H9 (cell line): ENCODE data around the gene KCNAB3. TPM values are rescaled to one million over a fixed set of nuclear protein-coding genes. Genes with fewer than 3 reads are reported as not detected.

ENCODE experiments used
- DNase-seq: peaks from one replicate; pipeline ENCODE4 v3.0.0-alpha.2; 2017
- H2AFZ ChIP-seq: one replicate; pipeline ENCODE4 v1.6.1; 2013; ENCODE audit warnings: mild to moderate bottlenecking, low read length, control low read depth, moderate library complexity
- H2AK5ac ChIP-seq: 2 replicates; pipeline ENCODE4 v1.6.1; 2013; ENCODE audit warnings: low read length, control low read depth, mixed read lengths; ENCODE audit not compliant: insufficient read length
- H2BK120ac ChIP-seq: one replicate; pipeline ENCODE4 v1.6.1; 2013; ENCODE audit warnings: low read depth, mild to moderate bottlenecking, low read length, control low read depth, inconsistent platforms; ENCODE audit not compliant: poor library complexity, severe bottlenecking
- H2BK12ac ChIP-seq: 2 replicates; pipeline ENCODE4 v1.6.1; 2013; ENCODE audit warnings: low read length, control low read depth, mixed read lengths, low read depth; ENCODE audit not compliant: insufficient read length
- H2BK15ac ChIP-seq: 2 replicates; pipeline ENCODE4 v1.6.1; 2013; ENCODE audit warnings: low read depth, low read length, control low read depth
- H2BK20ac ChIP-seq: one replicate; pipeline ENCODE4 v1.6.1; 2013; ENCODE audit warnings: low read depth, mild to moderate bottlenecking, low read length, control low read depth, inconsistent platforms; ENCODE audit not compliant: poor library complexity, severe bottlenecking
- H2BK5ac ChIP-seq: 2 replicates; pipeline ENCODE4 v1.6.1; 2013; ENCODE audit warnings: low read length, control low read depth, mixed read lengths; ENCODE audit not compliant: insufficient read length
- H3K14ac ChIP-seq: 2 replicates; pipeline ENCODE4 v1.6.1; 2013; ENCODE audit warnings: low read length, control low read depth; ENCODE audit not compliant: insufficient read depth
- H3K18ac ChIP-seq: 2 replicates; pipeline ENCODE4 v1.6.1; 2013; ENCODE audit warnings: low read depth, mild to moderate bottlenecking, mixed read lengths, low read length, control low read depth; ENCODE audit not compliant: insufficient read length
- H3K23ac ChIP-seq: 2 replicates; pipeline ENCODE4 v1.6.1; 2013; ENCODE audit warnings: low read length, control low read depth, mixed read lengths, low read depth; ENCODE audit not compliant: insufficient read length
- H3K23me2 ChIP-seq: 2 replicates; pipeline ENCODE4 v1.6.1; 2013; ENCODE audit warnings: low read depth, mild to moderate bottlenecking, mixed read lengths, low read length, control low read depth; ENCODE audit not compliant: insufficient read length, poor library complexity, severe bottlenecking
- H3K27ac ChIP-seq: 2 replicates; pipeline ENCODE4 v1.5.1; 2013; ENCODE audit warnings: low read length, control low read depth, mixed read lengths, low read depth; ENCODE audit not compliant: insufficient read length
- H3K27me3 ChIP-seq: 2 replicates; pipeline ENCODE4 v1.6.1; 2013; ENCODE audit warnings: low read length, control low read depth, inconsistent platforms; ENCODE audit not compliant: insufficient read depth
- H3K4ac ChIP-seq: 2 replicates; pipeline ENCODE4 v1.6.1; 2013; ENCODE audit warnings: low read depth, mild to moderate bottlenecking, control low read depth, inconsistent platforms, low read length, moderate library complexity
- H3K4me1 ChIP-seq: 2 replicates; pipeline ENCODE4 v1.6.1; 2013; ENCODE audit warnings: low read length, control low read depth, inconsistent platforms; ENCODE audit not compliant: insufficient read depth
- H3K4me2 ChIP-seq: 2 replicates; pipeline ENCODE4 v1.6.1; 2013; ENCODE audit warnings: low read length, control low read depth, mixed read lengths; ENCODE audit not compliant: insufficient read length, insufficient read depth
- H3K56ac ChIP-seq: 2 replicates; pipeline ENCODE4 v1.6.1; 2013; ENCODE audit warnings: low read depth, mild to moderate bottlenecking, mixed read lengths, low read length, control low read depth; ENCODE audit not compliant: insufficient read length
- H3K79me1 ChIP-seq: 2 replicates; pipeline ENCODE4 v1.6.1; 2013; ENCODE audit warnings: low read depth, mild to moderate bottlenecking, moderate library complexity, low read length, control low read depth, inconsistent platforms; ENCODE audit not compliant: insufficient read depth, poor library complexity, severe bottlenecking
- H3K79me2 ChIP-seq: 2 replicates; pipeline ENCODE4 v1.6.1; 2013; ENCODE audit warnings: low read length, control low read depth, inconsistent platforms; ENCODE audit not compliant: insufficient read depth
- H3K9ac ChIP-seq: 2 replicates; pipeline ENCODE4 v1.6.1; 2013; ENCODE audit warnings: low read length, control low read depth, mixed read lengths; ENCODE audit not compliant: insufficient read length; ENCODE audit errors: extremely low read depth
- H3K9me3 ChIP-seq: one replicate; pipeline ENCODE4 v1.6.1; 2013; ENCODE audit warnings: low read depth, low read length, inconsistent platforms; ENCODE audit not compliant: control insufficient read depth
- H3T11ph ChIP-seq: one replicate; pipeline ENCODE4 v1.6.1; 2013; ENCODE audit warnings: mild to moderate bottlenecking, low read length, control low read depth, inconsistent platforms
- H4K20me1 ChIP-seq: one replicate; pipeline ENCODE4 v1.6.1; 2013; ENCODE audit not compliant: control insufficient read depth, insufficient read length, insufficient read depth
- H4K5ac ChIP-seq: 2 replicates; pipeline ENCODE4 v1.6.1; 2013; ENCODE audit warnings: low read depth, mild to moderate bottlenecking, mixed read lengths, low read length, control low read depth; ENCODE audit not compliant: insufficient read length
- H4K8ac ChIP-seq: replicated peaks from 2 replicates; pipeline ENCODE4 v1.6.1; 2013; ENCODE audit warnings: low read length, control low read depth, mixed read lengths, low read depth; ENCODE audit not compliant: insufficient read length
- H4K91ac ChIP-seq: 2 replicates; pipeline ENCODE4 v1.6.1; 2013; ENCODE audit warnings: low read depth, mild to moderate bottlenecking, moderate library complexity, mixed read lengths, low read length, control low read depth; ENCODE audit not compliant: insufficient read length
- H3K27ac Mint-ChIP-seq, 3 experiments: 2 replicates in 2 of 3; 3 replicates in 1 of 3; pipeline ENCODE4 v1.8.0; 2020 to 2021; ENCODE audit warnings: mixed read lengths in 3 of 3, mild to moderate bottlenecking in 1 of 3, moderate library complexity in 1 of 3
- H3K27me3 Mint-ChIP-seq: 2 replicates; pipeline ENCODE4 v1.8.0; 2021; ENCODE audit warnings: low read depth, mild to moderate bottlenecking, moderate library complexity, mixed read lengths
- H3K36me3 Mint-ChIP-seq, 3 experiments: 2 replicates in 2 of 3; 3 replicates in 1 of 3; pipeline ENCODE4 v1.8.0; 2020 to 2021; ENCODE audit warnings: low read depth in 3 of 3, mixed read lengths in 3 of 3; ENCODE audit not compliant: insufficient read depth in 1 of 3
- H3K4me1 Mint-ChIP-seq, 2 experiments: 2 replicates each; pipeline ENCODE4 v1.8.0; 2020; ENCODE audit warnings: mixed read lengths in 2 of 2
- H3K4me3 Mint-ChIP-seq, 2 experiments: 2 replicates in 1 of 2; 3 replicates in 1 of 2; pipeline ENCODE4 v1.8.0; 2020 to 2021; ENCODE audit warnings: mild to moderate bottlenecking in 2 of 2, mixed read lengths in 2 of 2, moderate library complexity in 1 of 2
- H3K9me3 Mint-ChIP-seq, 2 experiments: 2 replicates in 1 of 2; 3 replicates in 1 of 2; pipeline ENCODE4 v1.8.0; 2020; ENCODE audit warnings: mild to moderate bottlenecking in 2 of 2, mixed read lengths in 2 of 2, moderate library complexity in 1 of 2
- CTCF ChIP-seq: fragments of 200-600 bp; sonication (generic); conservative IDR thresholded peaks from 3 replicates; pipeline ENCODE4 v1.8.0; 2021; ENCODE audit warnings: antibody characterized with exemption, mild to moderate bottlenecking
- WGBS: extraction: QIAGEN DNeasy Blood & Tissue Kit; methylation state at CpG from one replicate; pipeline ENCODE4 v1.1.7; 2013; ENCODE audit warnings: missing lambda C conversion rate, low lambda C conversion rate, mixed read lengths; ENCODE audit not compliant: insufficient read length; ENCODE audit errors: extremely low coverage; 5-methylcytosine and 5-hydroxymethylcytosine counted together
- total RNA-seq: library from RNA; stranded (reverse); gene quantifications from 2 replicates; pipeline ENCODE4 v1.2.1, GENCODE V29; 2021

Gene KCNAB3
- total RNA-seq, 1 experiment from 2014 or later: 6.4 TPM

GRCh38 chr17:7940743-7941142 is 11.1 kb upstream of the KCNAB3 start:
- H2BK20ac ChIP-seq: no peak overlapping the region
- Mint-ChIP-seq H3K9me3 (no peaks in the 10 kb centered on the region), H3K27ac (no peak overlapping the region), H3K4me3 (no peak overlapping the region), H3K27me3 (no peaks in the 10 kb centered on the region), H3K4me1 (no peaks in the 10 kb centered on the region), H3K36me3 (peaks cover 22 to 78% (median 75%) of the 10 kb centered on the region in 3 experiments; a peak in 6 of 7 replicates)
- no peak overlapping the region for H3T11ph ChIP-seq
- no peak for DNase-seq
- H2BK15ac ChIP-seq: no peak overlapping the region
- no peaks in the 10 kb centered on the region for H3K23me2 ChIP-seq
- no peak overlapping the region for H3K18ac ChIP-seq
- H3K4ac ChIP-seq: no peak overlapping the region
- no peaks in the 10 kb centered on the region for H3K9me3 ChIP-seq
- H3K14ac ChIP-seq: no peak overlapping the region
- H4K91ac ChIP-seq: no peak overlapping the region
- H4K5ac ChIP-seq: no peak overlapping the region
- no peak overlapping the region for H2BK120ac ChIP-seq
- H2AFZ ChIP-seq: no peak overlapping the region
- no peaks in the 10 kb centered on the region for H3K4me1 ChIP-seq
- H3K56ac ChIP-seq: no peak overlapping the region
- no peak overlapping the region for H2BK5ac ChIP-seq
- H3K79me2 ChIP-seq: no peaks in the 10 kb centered on the region
- no peaks in the 10 kb centered on the region for H3K27me3 ChIP-seq
- no peak overlapping the region for H3K9ac ChIP-seq
- H2BK12ac ChIP-seq: no peak overlapping the region
- no peak overlapping the region for H2AK5ac ChIP-seq
- TF ChIP-seq CTCF: no peak
- no peaks in the 10 kb centered on the region for H3K79me1 ChIP-seq
- no CpG with 5 or more reads among the region's 6 CpGs for WGBS
- H3K23ac ChIP-seq: no peak overlapping the region
- H3K27ac ChIP-seq: no peak overlapping the region
- no peaks in the 10 kb centered on the region for H4K20me1 ChIP-seq
- H4K8ac ChIP-seq: no peak overlapping the region
- H3K4me2 ChIP-seq: no peak overlapping the region
